C4-2B (cell line): Measurements from ENCODE around the gene LRRC3.

Source experiments
- H3K27ac ChIP-seq: fragments of 450-650 bp; 2 replicates; pipeline ENCODE4 v1.5.1; 2017
- CTCF ChIP-seq: fragments of 450-650 bp; conservative IDR thresholded peaks from 2 replicates; pipeline ENCODE4 v1.5.1; 2017; ENCODE audit warnings: mild to moderate bottlenecking
- ZFX ChIP-seq: fragments of 450-650 bp; IDR thresholded peaks from 2 replicates; pipeline ENCODE4 v1.6.1; 2017

Gene LRRC3

DNA sequence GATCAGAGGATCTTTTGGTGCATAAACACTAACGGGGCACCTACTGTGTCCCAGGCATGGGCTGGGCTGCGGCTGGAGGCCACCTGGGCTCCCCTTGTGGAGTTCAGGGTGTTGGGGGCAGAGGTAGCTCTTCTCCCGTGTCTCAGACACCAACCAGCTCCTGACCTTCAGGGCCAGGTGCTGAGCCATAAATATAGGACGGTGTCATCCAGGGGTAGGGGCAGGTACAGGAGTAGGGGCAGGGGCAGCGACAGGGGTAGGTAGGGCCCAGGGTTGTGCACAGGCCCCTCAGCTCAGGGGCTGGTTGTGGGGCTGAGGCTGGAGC is 18.0 kb upstream of the LRRC3 start:
- H3K27ac ChIP-seq, result no peak overlapping the region

DNA sequence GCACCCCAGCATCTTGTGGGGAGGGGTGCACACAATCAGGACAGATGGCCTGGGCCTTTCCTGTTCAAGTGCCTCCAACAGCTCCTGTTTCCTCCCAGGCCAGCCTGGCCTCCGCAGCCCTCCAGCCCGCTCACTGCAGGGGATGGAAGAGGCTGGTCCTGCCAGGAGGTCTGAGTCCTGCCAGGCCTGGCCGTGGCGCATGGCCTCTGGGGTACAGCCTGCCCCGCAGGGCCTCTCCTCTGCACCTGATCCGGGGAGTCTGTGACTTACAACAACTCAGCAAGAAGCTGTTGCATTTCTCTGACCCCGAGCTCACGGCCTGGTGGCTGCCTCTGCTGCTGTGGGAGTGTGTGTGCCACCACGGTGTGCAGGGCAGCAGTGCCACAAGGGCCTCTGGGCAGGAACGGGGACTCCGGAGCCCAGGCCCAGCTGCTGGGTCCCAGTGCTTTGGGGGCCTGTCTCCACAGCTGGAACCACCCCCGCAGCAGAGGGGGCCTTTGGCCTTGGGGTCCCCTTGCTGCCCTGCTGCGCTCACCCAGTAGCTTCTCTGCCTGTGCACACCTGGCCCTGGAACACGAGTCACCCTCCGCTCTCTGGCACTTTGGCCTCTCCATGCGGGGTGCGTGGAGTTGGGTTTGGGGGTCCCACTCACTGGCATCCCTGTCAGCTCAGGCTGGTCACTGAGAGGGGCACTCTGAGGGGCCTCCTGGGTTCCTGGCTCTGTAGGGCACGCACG is 17.4 kb upstream of the LRRC3 start:
- H3K27ac ChIP-seq, result no peak overlapping the region
- TF ChIP-seq CTCF (no peak), ZFX (no peak)

More for the DNA sequence above, 18.0 kb upstream of the LRRC3 start:
- TF ChIP-seq ZFX (no peak), CTCF (no peak)

GRCh38 chr21:44438531-44439210 is 16.6 kb upstream of the LRRC3 start:
- TF ChIP-seq ZFX (no peak), CTCF (no peak)
- no peak overlapping the region for H3K27ac ChIP-seq

DNA sequence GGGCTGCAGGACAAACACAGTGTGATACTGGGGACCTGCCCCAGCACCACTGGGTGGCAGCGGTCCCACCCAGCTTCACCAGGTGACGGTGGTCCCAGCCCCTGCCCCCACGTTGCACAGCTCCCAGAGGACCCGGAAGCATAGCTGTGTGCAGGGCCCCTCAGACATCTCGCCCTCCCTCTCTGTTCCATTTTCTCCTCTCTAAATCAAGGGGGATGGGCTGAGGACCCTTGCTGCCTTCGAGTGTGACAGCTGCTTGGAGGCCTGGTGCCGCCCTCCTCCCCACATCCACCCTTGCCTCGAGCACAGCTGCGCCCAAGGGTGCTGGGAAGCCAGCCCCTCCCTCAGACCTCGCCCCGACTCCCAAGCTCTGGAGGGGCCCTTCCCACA is 16.1 kb upstream of the LRRC3 start:
- no peak overlapping the region for H3K27ac ChIP-seq
- no peak for TF ChIP-seq ZFX
- TF ChIP-seq CTCF, result no peak

DNA sequence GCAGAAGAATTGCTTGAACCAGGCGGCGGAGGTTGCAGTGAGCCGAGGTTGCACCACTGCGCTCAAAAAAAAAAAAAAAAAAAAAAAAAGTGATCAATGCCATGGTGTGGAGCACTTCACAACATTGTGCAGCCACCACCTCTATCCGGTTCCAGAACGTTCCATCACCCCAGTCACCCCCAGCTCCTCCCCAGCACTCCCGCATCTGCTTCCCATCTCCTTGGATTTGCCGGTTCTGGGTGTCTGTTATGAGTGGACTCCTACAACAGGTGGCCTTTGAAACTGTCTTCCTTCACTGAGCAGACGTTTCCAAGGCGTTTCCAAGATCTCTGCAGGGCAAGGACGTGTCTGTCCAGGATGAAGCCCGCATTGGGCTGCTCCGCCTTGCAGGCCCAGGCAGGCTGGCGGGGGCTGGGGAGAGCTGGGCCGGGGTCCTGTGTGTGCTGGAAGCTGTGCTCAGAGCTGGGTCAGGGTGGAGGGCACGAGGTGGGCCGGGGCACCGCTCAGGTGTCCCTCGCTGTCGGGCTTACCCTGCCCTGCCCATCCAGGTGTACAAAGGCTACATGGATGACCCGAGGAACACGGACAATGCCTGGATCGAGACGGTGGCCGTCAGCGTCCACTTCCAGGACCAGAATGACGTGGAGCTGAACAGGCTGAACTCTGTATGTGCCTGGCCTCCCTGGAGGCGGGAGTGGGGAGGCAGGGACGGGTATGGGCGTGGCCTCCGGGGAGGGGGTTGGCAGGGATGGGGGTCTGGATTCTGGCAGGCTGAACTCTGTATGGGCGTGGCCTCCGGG is 14.9 kb upstream of the LRRC3 start:
- no peak overlapping the region for H3K27ac ChIP-seq
- TF ChIP-seq CTCF (no peak), ZFX (no peak)

GRCh38 chr21:44441041-44441400 is 14.3 kb upstream of the LRRC3 start:
- TF ChIP-seq ZFX, result no peak
- no peak for TF ChIP-seq CTCF
- H3K27ac ChIP-seq, result no peak overlapping the region

DNA sequence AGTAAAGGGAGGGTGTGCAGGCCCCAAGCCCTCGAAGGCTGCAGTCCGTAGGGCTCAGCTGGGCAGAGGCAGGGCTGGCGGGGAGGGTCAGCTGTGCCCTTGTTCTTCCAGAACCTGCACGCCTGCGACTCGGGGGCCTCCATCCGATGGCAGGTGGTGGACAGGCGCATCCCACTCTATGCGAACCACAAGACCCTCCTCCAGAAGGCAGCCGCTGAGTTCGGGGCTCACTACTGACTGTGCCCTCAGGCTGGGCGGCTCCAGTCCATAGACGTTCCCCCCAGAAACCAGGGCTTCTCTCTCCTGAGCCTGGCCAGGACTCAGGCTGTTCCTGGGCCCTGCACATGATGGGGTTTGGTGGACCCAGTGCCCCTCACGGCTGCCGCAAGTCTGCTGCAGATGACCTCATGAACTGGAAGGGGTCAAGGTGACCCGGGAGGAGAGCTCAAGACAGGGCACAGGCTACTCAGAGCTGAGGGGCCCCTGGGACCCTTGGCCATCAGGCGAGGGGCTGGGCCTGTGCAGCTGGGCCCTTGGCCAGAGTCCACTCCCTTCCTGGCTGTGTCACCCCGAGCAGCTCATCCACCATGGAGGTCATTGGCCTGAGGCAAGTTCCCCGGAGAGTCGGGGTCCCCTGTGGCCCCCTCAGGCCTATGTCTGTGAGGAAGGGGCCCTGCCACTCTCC is 13.6 kb upstream of the LRRC3 start:
- TF ChIP-seq ZFX, result no peak
- no peak for TF ChIP-seq CTCF
- no peak overlapping the region for H3K27ac ChIP-seq
